GM18505 (cell line): Measurements from ENCODE around the gene PROZ.

Experiments used
- ATAC-seq: cut with Tn5 transposase; IDR thresholded peaks from one replicate; pipeline ENCODE4 v1.9.1; 2021; ENCODE audit not compliant: unreplicated experiment
- POLR2A ChIP-seq: IDR thresholded peaks from 4 replicates; pipeline ENCODE4 v1.6.1; 2011; ENCODE audit warnings: borderline replicate concordance; ENCODE audit not compliant: insufficient read depth, insufficient read length; ENCODE audit errors: extremely low read depth

PROZ gene

DNA sequence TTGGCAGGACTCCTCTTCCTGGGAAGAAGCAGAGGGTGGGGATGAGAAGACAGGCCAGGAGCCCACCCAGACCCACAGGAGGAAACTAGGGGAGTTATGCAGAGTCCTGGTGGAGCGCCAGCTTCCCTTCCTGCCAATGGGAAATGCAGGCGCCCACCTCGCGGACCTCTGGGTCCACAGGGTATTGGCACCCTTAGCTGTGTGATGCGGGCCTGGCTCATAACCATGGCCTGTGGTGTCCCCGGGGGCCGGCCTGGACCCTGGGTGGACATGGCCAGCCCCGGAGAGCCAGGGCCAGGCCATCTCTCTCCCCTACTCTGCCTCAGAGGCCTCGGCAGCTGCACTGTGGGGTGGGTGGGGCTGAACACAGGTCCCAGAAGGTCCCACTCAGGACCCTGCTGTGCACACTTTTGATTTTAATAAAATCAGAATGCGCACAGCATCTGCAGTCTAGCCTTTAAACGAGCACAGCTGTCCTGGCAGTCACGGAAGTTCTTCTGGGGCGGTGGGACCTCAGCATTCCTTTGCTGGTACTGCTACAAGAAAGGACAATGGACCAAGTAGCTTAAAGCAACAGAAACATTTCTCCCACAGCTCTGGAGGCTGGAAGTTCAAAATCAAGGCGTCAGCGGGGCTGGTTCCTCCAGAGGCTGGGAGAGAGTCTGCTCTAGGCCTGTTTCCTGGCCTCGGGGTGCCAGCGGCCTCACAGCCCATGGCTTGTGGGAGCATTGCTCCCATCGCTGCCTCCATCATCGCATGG, 34.1 kb upstream of the PROZ start:
- ATAC-seq = no peak
- no peak for TF ChIP-seq POLR2A

DNA sequence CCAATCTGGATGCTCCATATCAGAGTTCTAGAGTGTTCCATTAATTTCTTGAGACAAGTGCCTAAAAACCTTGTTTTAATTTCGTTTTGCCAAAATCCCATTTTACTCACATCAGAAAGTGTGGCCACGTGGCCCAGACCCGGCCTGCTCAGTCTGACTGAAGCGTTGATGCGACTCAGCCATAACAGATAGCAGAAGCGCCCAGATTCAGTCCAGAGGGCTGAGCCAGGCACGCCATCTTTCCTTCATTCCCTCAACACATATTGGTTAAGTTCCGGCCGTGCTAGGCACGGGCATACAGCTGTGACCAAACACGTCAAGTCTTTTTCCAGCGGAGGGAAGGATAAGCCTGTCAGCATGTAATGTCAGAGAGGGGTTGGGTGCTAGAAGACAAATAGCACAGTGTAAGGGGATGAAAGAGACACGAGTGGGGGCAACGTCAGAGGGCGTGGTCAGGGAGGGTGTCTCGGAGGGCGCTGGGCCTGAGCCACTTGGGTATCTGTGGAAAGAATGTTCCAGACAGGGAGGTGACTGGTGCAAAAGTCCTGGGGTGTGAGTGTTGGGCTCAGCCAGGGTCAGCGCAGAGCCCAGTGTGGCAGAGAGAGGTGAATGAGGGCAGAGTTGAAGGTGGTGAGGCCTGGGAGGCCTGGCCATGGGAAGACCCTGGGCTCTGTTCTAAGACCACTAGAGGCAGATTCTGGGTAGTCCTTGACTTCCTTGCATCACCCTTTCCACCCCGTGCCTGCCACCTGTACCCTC, 32.8 kb upstream of the PROZ start:
- no peak for TF ChIP-seq POLR2A
- no peak for ATAC-seq

DNA sequence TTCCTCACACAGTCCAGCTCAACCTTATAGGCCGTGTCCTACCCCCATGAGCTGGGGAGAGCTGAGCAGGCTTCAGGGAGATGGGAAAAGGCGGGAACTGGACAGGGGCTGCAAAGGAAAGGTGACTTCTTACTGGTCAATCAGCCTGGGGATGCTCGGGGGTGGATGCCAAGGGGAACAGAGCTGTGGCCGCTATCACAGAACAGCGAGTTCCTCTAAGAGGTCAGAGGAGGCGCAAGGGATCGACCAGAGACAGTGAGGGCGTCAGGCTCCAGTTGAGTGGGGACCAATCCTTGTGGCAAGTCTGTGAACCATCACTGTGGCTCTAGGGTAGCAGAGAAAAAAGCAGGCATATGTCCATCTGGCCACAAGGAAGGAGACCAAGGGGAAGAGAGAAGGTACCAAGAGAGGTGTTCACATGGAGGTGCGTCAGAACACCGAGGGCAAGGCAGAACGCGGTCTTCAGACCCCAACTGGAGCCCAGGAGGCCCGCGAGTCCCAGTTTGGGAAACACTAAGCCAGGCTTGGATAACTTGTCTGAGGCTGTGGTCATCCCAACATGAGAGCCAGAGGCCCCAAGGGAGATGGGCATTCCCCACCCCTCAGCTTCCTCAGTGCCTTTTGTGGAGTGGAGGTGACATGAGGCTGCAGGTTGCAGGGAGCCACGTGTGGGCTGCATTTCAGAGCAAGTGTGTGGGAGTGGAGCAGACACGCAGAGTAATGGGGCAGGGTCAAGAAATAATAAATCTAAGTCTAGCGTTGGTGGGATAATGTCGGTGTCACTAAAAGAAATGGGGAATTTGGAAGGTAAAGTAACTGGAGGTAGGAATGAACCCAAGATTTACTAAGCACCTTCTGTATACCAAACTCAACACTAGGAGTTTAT, 31.9 kb upstream of the PROZ start:
- ATAC-seq = no peak
- no peak for TF ChIP-seq POLR2A

DNA sequence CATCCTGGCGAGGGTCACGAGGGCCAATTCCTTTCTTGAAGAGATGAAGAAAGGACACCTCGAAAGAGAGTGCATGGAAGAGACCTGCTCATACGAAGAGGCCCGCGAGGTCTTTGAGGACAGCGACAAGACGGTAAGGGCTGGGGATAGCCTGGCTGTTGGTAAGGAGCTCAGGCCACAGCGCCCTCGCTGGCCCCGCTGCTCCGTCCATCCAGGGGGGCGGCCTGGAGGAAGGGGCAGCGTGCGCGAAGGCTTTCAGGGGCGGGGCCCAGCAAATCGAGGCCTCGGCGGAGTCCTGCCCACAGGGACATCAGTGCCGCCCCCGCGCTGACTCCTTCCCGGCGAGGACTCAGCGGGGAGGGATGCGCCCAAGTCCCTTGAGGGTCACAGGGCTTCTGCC, 29.0 kb upstream of the PROZ start:
- no peak for ATAC-seq
- no peak for TF ChIP-seq POLR2A

DNA sequence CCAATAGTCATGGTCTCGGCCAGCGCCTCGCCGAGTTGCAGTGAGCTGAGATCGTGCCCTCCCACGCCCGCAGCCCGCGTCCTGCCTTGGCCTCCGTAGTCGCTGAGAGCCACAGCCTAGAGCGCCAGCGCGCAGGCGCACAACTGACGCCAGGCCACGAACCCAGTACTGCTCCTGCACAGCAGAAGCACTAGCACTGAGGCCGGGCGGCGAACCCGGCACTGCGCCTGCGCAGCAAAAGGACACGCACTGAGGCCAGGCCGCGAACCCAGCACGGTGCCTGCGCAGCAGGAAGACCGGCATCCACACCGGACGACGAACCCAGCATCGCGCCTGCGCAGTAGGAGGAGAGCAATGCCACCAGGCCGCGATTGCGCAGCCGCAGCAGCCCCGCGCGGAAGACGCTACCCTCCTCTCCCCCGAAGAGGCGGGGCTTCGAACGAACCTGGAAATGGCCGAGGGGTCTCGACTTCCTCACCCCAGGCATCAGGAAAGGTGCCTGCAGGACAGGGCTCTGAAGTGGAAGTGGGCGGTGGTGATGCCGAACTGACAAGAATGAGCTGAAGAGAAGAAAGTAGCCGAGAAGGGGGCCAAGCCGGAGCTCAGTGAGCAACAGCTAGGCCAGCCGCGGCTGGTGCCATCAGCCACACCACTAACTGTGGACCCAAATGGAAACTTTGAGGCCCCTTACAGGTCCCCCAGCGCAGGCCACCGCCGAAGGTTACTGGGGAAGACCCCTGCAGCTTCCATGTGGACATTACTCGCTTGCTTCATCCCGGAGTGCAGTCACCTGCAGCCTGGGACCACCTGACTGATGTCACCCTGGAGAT, 28.3 kb upstream of the PROZ start:
- no peak for TF ChIP-seq POLR2A
- ATAC-seq = no peak

DNA sequence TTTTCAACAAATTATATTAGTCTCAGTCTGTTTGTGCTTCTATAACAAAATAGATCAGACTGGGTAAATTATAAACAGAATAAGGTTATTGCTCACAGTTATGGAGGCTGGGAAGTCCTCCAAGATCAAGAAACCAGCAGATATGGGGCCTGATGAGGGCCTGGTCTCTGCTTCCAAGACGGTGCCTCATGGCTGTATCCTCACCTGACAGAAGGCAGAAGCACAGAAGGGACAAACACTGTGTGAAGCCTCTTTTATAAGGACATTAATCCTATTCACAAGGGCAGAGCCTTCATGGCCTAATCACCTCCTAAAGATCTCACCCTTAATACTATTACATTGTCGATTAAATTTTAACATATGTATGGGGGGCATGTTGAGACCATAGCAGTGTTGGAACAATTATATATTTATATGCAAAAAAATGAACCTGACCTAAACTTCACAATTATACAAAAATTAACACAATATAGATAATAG, 23.1 kb upstream of the PROZ start:
- no peak for TF ChIP-seq POLR2A

DNA sequence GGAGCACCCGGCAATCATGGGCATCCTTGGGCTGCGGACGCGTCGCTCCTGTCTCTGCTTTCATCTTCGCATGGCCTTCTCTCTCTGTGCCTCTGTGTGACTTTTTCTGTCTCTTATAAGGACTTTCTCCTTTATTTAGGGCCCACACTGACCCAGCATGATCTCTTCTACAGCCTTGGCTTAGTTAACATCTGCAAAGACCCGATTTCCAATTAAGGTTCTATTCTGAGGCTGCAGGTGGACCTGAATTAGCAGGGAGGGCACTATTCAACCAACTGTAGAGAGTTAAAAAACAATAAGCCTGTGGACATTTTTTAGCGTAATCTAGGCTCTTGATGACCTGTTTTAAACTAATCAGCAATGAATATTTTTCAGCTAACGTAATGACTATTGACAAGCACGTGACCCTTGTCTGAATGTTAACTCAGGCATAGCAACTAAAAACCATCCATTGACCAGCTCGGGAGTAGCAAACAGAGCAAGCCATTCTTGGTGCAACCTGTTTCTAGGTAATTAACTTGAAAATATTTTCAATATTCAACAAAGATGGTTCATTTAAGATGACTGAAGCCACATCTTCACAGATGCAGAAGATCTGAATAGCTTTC, 20.7 kb upstream of the PROZ start:
- TF ChIP-seq POLR2A = no peak
- no peak for ATAC-seq

More for the DNA sequence above, 23.1 kb upstream of the PROZ start:
- ATAC-seq = no peak

DNA sequence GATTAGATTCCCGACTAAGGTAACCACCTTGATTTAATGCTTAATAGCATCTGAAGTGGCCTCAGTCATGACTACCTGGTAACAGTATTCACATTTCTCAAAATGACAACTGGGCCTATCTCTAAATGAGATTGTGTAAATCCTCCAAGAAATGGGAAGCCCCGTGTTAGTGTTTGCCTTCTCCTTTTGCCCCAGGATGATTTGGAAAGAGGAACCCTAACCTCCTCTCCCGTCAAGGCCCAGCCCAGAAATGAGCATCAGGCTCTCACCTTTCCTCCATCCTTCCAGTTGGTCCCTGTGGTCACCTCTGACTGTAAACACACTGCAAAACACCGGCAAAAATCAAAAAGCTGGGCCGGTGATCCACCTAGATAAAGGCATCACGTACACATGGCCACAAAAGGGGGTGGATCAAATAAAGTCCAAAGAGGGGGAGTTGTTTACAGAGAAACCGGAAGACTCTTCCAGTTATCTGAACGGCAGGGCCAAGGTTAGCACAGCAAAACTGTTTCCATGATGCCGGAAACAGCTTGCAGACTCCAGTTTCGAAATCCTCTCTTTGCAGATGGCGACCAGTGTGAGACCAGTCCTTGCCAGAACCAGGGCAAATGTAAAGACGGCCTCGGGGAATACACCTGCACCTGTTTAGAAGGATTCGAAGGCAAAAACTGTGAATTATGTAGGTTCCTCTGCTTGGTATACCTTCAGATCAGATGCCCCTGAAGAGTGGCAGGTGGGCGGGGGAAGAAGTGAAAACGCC, 19.5 kb upstream of the PROZ start:
- no peak for TF ChIP-seq POLR2A
- ATAC-seq = no peak

DNA sequence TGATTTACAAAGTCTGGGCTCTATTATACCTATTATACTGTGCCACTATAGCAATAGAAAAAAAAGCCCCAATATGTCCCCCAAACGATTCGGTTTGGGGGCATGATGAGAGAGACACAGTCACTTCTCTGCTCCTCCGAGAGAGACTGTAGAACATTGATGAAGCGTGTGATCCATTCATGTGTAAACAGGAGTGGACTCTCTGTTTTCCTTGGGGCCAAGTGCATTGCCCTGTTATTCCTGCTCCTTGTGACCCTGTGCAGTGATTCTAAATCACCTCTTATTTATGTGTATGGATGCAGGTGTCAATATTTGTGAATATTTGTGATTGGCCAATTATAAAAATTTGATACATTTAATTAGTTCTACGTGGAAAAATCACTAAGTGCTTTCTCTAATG, 18.9 kb upstream of the PROZ start:
- no peak for TF ChIP-seq POLR2A
- ATAC-seq = no peak

DNA sequence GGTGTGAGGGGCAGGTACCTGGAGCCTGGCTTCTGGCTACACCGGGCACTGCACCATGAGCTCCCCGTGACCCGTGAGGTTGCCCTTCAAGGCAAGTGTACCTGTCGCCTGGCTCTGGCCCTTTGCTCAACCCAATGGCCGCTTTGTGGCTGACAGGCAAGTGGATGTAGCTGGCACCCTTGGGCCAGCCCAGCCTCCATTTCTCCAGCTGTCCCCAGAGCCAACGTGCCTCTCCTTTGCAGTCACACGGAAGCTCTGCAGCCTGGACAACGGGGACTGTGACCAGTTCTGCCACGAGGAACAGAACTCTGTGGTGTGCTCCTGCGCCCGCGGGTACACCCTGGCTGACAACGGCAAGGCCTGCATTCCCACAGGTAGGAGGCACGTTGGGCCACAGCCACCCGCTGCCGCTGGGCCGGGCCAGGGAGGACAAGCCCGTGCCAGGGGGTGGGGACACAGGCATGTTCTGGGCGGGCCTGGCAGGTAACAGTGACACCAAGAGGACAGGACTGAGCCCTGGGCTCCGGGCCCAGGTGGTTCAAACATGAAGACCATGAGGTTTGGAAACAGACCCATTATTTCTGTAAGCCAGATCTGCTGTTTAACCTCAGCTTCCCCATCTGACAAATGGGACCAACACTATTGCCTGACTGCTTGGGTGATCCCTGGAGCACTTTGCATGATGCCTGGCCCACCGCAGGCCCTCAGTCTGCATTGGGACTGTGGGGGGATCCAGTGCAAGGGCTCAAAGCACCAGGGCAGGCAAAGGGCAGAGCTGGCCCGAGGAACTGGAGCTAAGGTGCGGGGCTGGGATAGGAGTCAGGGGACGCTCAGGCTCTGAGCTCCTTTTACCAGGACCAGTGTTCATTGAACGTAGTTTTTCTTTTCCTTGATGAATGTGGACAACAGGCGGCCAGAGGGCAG, 17.5 kb upstream of the PROZ start:
- no peak for ATAC-seq

DNA sequence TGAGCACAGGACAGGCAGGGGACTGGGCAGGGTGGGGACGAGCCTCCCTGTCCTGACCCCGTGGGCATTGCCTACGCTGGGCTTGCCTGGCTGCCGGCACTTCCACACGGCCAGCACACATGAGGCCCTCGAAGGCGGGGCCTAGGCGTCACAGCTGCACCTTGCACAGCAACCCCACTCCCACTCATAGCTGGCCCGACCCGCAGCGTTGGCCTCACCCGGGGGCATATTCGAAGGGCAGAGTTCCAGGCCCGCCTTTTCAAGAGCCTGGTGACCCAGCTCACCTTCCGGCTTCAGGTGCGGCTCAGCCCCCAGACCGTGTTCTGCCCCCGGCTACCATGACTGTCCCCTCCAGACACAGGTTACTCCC, 16.9 kb upstream of the PROZ start:
- TF ChIP-seq POLR2A = no peak
- no peak for ATAC-seq

More for the DNA sequence above, 17.5 kb upstream of the PROZ start:
- TF ChIP-seq POLR2A = no peak

DNA sequence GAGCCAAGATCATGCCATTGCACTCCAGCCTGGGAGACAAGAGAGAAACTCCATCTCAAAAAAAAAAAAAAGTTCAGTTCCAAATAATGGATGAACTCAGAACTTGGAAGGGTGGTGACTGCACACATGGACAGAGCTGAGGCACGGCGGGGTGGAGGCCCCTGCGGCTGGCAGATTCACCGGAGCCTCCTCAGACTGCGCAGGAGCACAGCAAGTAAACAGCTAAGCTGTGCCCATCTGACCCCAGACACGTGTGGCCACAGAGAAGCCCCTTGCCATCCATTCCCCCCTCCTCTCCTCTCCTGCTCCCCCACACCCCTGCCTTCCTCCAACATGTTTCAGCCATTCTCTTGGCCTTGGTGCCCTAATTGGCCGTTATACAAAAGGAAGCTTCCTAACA, 15.6 kb upstream of the PROZ start:
- no peak for ATAC-seq
- no peak for TF ChIP-seq POLR2A
